Adrenal gland (tissue), 12 donors: ENCODE measurements around the gene MAML3. TPM values are rescaled to one million over a fixed set of nuclear protein-coding genes. Genes with fewer than 3 reads are reported as not detected.

ENCODE experiments used
- DNase-seq, 7 donors: peaks; one replicate each; pipeline ENCODE4 v3.0.0-alpha.2; 2019 to 2020
- H3K27ac ChIP-seq, 5 donors: fragments of 200-600 bp; sonication (generic) in 4 of 5; 1 replicate in 3 of 5; 2 replicates in 2 of 5; pipeline versions ENCODE4 v1.5.1 to v1.8.0; 2016 to 2020; ENCODE audit warnings: mild to moderate bottlenecking in 1 of 5
- H3K27me3 ChIP-seq: fragments of 200-600 bp; 2 replicates; pipeline ENCODE4 v1.8.0; 2021
- H3K36me3 ChIP-seq, 2 donors: fragments of 200-600 bp; replicated peaks in 1 of 2; 1 replicate in 1 of 2; 2 replicates in 1 of 2; pipeline versions ENCODE4 v1.5.1 to v1.8.0; 2018 to 2022
- H3K4me1 ChIP-seq, 2 donors: fragments of 200-600 bp; replicated peaks in 1 of 2; 1 replicate in 1 of 2; 2 replicates in 1 of 2; pipeline versions ENCODE4 v1.5.1 to v1.8.0; 2018 to 2021
- H3K4me3 ChIP-seq, 4 donors: fragments of 200-600 bp; sonication (generic) in 3 of 4; one replicate each; pipeline ENCODE4 v1.5.1; 2016 to 2018
- H3K9me3 ChIP-seq, 3 donors: fragments of 200-600 bp; sonication (generic) in 1 of 3; replicated peaks in 1 of 3; 1 replicate in 2 of 3; 2 replicates in 1 of 3; pipeline versions ENCODE4 v1.5.1 to v1.8.0; 2016 to 2021
- CTCF ChIP-seq, 6 experiments: fragments of 450-650 bp in 4 of 6; fragments of 200-600 bp in 2 of 6; sonication (generic) in 1 of 6; IDR thresholded peaks; 1 replicate in 5 of 6; 2 replicates in 1 of 6; pipeline versions ENCODE4 v1.5.1 to v1.8.0; 2016 to 2021; ENCODE audit warnings: antibody characterized with exemption in 6 of 6, mild to moderate bottlenecking in 2 of 6, moderate library complexity in 1 of 6
- POLR2A ChIP-seq, 2 donors: fragments of 450-650 bp; IDR thresholded peaks; one replicate each; pipeline ENCODE4 v1.6.1; 2017; ENCODE audit warnings: antibody characterized with exemption in 2 of 2, mild to moderate bottlenecking in 2 of 2, moderate library complexity in 1 of 2
- WGBS, 4 donors: extraction: QIAGEN DNeasy Blood & Tissue Kit in 2 of 4; methylation state at CpG; one replicate each; pipeline versions ENCODE4 v1.1.5 to v1.1.7; 2013 to 2017; 5-methylcytosine and 5-hydroxymethylcytosine counted together
- intact Hi-C, 2 donors: fragments of 100-400 bp; cut with DNase I; formaldehyde crosslinking; loops; one replicate each; pipeline versions ENCODE4 v1.14.1 to v1.15.0; 2022 to 2023
- polyA plus RNA-seq, 3 donors: library from polyadenylated mRNA; stranded (reverse); fragments of 200-250 nt in 2 of 3; fragments of 350-450 nt in 1 of 3; fragmentation: Illumina TruSeq in 1 of 3; extraction: RNeasy Lipid Tissue Mini Kit (QIAGEN cat#74804) in 1 of 3; gene quantifications; one replicate each; pipeline ENCODE4 v1.2.3, GENCODE V29; 2013 to 2014
- total RNA-seq, 9 donors: library from RNA; depleted of rRNA in 4 of 9; stranded (reverse); fragments of >200 nt in 4 of 9; fragments of 120-200 nt in 1 of 9; fragmentation: NEBNext Ultra II Directional in 1 of 9; extraction: Animal tissue kit (Norgen Biotek cat#: 25700) in 1 of 9; gene quantifications; one replicate each; pipeline versions ENCODE4 v1.1.0 to v1.2.4, GENCODE V29; 2013 to 2023
- donor health status: healthy with polysubstance abuse.
- donor health status: Bipolar disorder and iron deficiency.
- donor health status: DM: yes; HTN: yes; CAD: no.
- donor health status: DM: no; HTN: no; CAD: no.
- donor health status: DM: no; HTN: no; CAD: no.
- donor health status: DM: yes; HTN: yes; CAD: no.

MAML3 gene
- total and polyA plus RNA-seq, 12 donors: 2.0 to 15.9 (median 8.4) TPM

GRCh38 chr4:139943277-139943676, 210.7 kb downstream of the MAML3 start:
- intact Hi-C loops: no loop called here
- H3K9me3 ChIP-seq: no peaks in the 10 kb centered on the region
- TF ChIP-seq POLR2A (IDR thresholded peaks at IDR 0.05) (no peak), CTCF (IDR thresholded peaks at IDR 0.05) (no peak)
- H3K27me3 ChIP-seq: no peaks in the 10 kb centered on the region
- WGBS, 4 donors: 63 to 77% (median 74%) methylated on average over 2 of the region's 2 CpGs
- H3K27ac ChIP-seq: no peak overlapping the region
- H3K36me3 ChIP-seq: no peaks in the 10 kb centered on the region
- H3K4me1 ChIP-seq: peaks cover 5 to 29% of the 10 kb centered on the region in 2 donors
- DNase-seq: no peak
- no peak overlapping the region for H3K4me3 ChIP-seq

GRCh38 chr4:139942241-139942640, 211.7 kb downstream of the MAML3 start:
- TF ChIP-seq CTCF (IDR thresholded peaks at IDR 0.05): no peak
- no peak for TF ChIP-seq POLR2A (IDR thresholded peaks at IDR 0.05)
- peak in 3 of 7 donors; percentile 24 to 71 (median 30) for DNase-seq
- H3K9me3 ChIP-seq: no peaks in the 10 kb centered on the region
- 46 to 63% (median 56%) methylated on average over 3 of the region's 3 CpGs for WGBS, 4 donors
- H3K4me3 ChIP-seq: no peak overlapping the region
- no peaks in the 10 kb centered on the region for H3K27me3 ChIP-seq
- H3K36me3 ChIP-seq: no peaks in the 10 kb centered on the region
- H3K27ac ChIP-seq: no peak overlapping the region
- peaks cover 5 to 20% of the 10 kb centered on the region in 2 donors for H3K4me1 ChIP-seq
- intact Hi-C loops: no loop called here

- intact Hi-C loops: no loop called here
- 97 to 100% (median 99%) methylated on average over 2 of the region's 2 CpGs for WGBS, 4 donors
- TF ChIP-seq CTCF (IDR thresholded peaks at IDR 0.05) (no peak), POLR2A (IDR thresholded peaks at IDR 0.05) (no peak)
- Histone ChIP-seq H3K27me3 (no peaks in the 10 kb centered on the region), H3K4me3 (no peak overlapping the region), H3K27ac (no peak overlapping the region), H3K4me1 (peaks cover 0 to 14% of the 10 kb centered on the region in 2 donors), H3K36me3 (no peaks in the 10 kb centered on the region), H3K9me3 (no peaks in the 10 kb centered on the region)
- no peak for DNase-seq
These were observed 213.4 kb downstream of the MAML3 start for GRCh38 chr4:139940600-139940999.

- TF ChIP-seq CTCF (IDR thresholded peaks at IDR 0.05) (no peak), POLR2A (IDR thresholded peaks at IDR 0.05) (no peak)
- H3K27ac ChIP-seq: no peak overlapping the region
- H3K27me3 ChIP-seq: no peaks in the 10 kb centered on the region
- DNase-seq: no peak
- 83 to 92% (median 91%) methylated on average over 2 of the region's 2 CpGs for WGBS, 4 donors
- intact Hi-C loops: no loop called here
- no peaks in the 10 kb centered on the region for H3K9me3 ChIP-seq
- H3K4me3 ChIP-seq: no peak overlapping the region
- H3K36me3 ChIP-seq: no peaks in the 10 kb centered on the region
- peaks cover 0 to 23% of the 10 kb centered on the region in 2 donors for H3K4me1 ChIP-seq
These were observed 215.6 kb downstream of the MAML3 start for GRCh38 chr4:139938414-139938813.
